Fibroblast of peridontal ligament (primary cell): Measurements from ENCODE around the gene SERPINB8.

Experiments used
- DNase-seq: peaks from one replicate; pipeline ENCODE4 v3.0.0-alpha.2; 2010; ENCODE audit errors: extremely low read depth

Gene SERPINB8

GRCh38 chr18:63965716-63966330 lies 4.1 kb upstream of the SERPINB8 start:
- no peak for DNase-seq

- DNase-seq = no peak
These were observed 926 bp downstream of the SERPINB8 start for GRCh38 chr18:63970809-63971205.

- no peak for DNase-seq
These were observed 1.6 kb downstream of the SERPINB8 start for GRCh38 chr18:63971320-63972001.

- DNase-seq = no peak
These were observed 2.1 kb downstream of the SERPINB8 start for GRCh38 chr18:63972002-63972376.

GRCh38 chr18:63974991-63975390 lies 5.1 kb downstream of the SERPINB8 start:
- peak; percentile 51 for DNase-seq

- no peak for DNase-seq
These were observed 5.7 kb downstream of the SERPINB8 start for GRCh38 chr18:63975628-63976027.

- no peak for DNase-seq
These were observed 7.2 kb downstream of the SERPINB8 start for GRCh38 chr18:63977040-63977439.

GRCh38 chr18:63979409-63979920 lies 9.6 kb downstream of the SERPINB8 start:
- peak; percentile 83 for DNase-seq

GRCh38 chr18:63980027-63980426 lies 10.1 kb downstream of the SERPINB8 start:
- DNase-seq = peak; percentile 18

GRCh38 chr18:63980896-63981460 lies 11.1 kb downstream of the SERPINB8 start:
- no peak for DNase-seq

- DNase-seq = no peak
These were observed 11.8 kb downstream of the SERPINB8 start for GRCh38 chr18:63981719-63982118.

- DNase-seq = no peak
These were observed 12.5 kb downstream of the SERPINB8 start for GRCh38 chr18:63982361-63982760.

GRCh38 chr18:63986885-63987284 lies 17.0 kb downstream of the SERPINB8 start:
- DNase-seq = no peak

GRCh38 chr18:63987743-63988142 lies 17.9 kb downstream of the SERPINB8 start:
- peak; percentile 17 for DNase-seq

- DNase-seq = no peak
These were observed 22.9 kb downstream of the SERPINB8 start for GRCh38 chr18:63992751-63993150.

- peak; percentile 76 for DNase-seq
These were observed 25.0 kb downstream of the SERPINB8 start for GRCh38 chr18:63994783-63995399.

GRCh38 chr18:63997041-63997440 lies 27.2 kb downstream of the SERPINB8 start:
- DNase-seq = no peak

- no peak for DNase-seq
These were observed 27.7 kb downstream of the SERPINB8 start for GRCh38 chr18:63997606-63998005.

- DNase-seq = no peak
These were observed 30.0 kb downstream of the SERPINB8 start for GRCh38 chr18:63999871-64000270.

GRCh38 chr18:64002581-64002980 lies 32.7 kb downstream of the SERPINB8 start:
- DNase-seq = no peak

- DNase-seq = no peak
These were observed 39.4 kb downstream of the SERPINB8 start for GRCh38 chr18:64009305-64009704.

GRCh38 chr18:64011513-64011912 lies 41.6 kb downstream of the SERPINB8 start:
- no peak for DNase-seq

- DNase-seq = peak; percentile 51
These were observed 48.0 kb downstream of the SERPINB8 start for GRCh38 chr18:64017870-64018269.
